HepG2 (cell line): Measurements from ENCODE around the gene STPG4. TPM values are rescaled to one million over a fixed set of nuclear protein-coding genes. Genes with fewer than 3 reads are reported as not detected.

Source experiments
- FIP1L1 ChIP-seq: fragments of 200-400 bp; formaldehyde crosslinking; IDR thresholded peaks from 2 replicates; pipeline ENCODE4 v1.6.1; 2018; ENCODE audit warnings: low read depth, mild to moderate bottlenecking, low read length, moderate library complexity, borderline replicate concordance; ENCODE audit not compliant: insufficient read depth
- HOMEZ ChIP-seq: IDR thresholded peaks from 2 replicates; pipeline ENCODE4 v1.6.1; 2016; ENCODE audit warnings: low read depth
- JUN ChIP-seq: sonication (generic); formaldehyde crosslinking; IDR thresholded peaks from 2 replicates; pipeline ENCODE4 v1.4.0; 2020; ENCODE audit warnings: mild to moderate bottlenecking, missing genetic modification reagents
- MAX ChIP-seq: IDR thresholded peaks from 2 replicates; pipeline ENCODE4 v1.6.1; 2012; ENCODE audit warnings: inconsistent platforms
- NFRKB ChIP-seq: fragments of 450-650 bp; IDR thresholded peaks from 2 replicates; pipeline ENCODE4 v1.6.1; 2017
- TEAD3 ChIP-seq: optimal IDR thresholded peaks from 2 replicates; pipeline ENCODE3; 2016; ENCODE audit warnings: borderline replicate concordance
- TFE3 ChIP-seq: IDR thresholded peaks from 2 replicates; pipeline ENCODE4 v1.6.1; 2016
- ZMYM3 ChIP-seq: sonication (generic); formaldehyde crosslinking; IDR thresholded peaks from 2 replicates; pipeline ENCODE4 v1.5.1; 2020; ENCODE audit warnings: mild to moderate bottlenecking, missing genetic modification reagents
- ZNF251 ChIP-seq: sonication (generic); formaldehyde crosslinking; IDR thresholded peaks from 2 replicates; pipeline ENCODE4 v1.9.0; 2021; ENCODE audit warnings: mild to moderate bottlenecking, missing genetic modification reagents
- ZNF720 ChIP-seq: sonication (generic); formaldehyde crosslinking; IDR thresholded peaks from 2 replicates; pipeline ENCODE4 v1.4.0; 2020; ENCODE audit warnings: missing genetic modification reagents
- ZNF891 ChIP-seq: sonication (generic); formaldehyde crosslinking; IDR thresholded peaks from 2 replicates; pipeline ENCODE4 v1.5.0; 2020; ENCODE audit warnings: mild to moderate bottlenecking, missing genetic modification reagents
- polyA plus RNA-seq, 8 experiments: library from polyadenylated mRNA; depleted of rRNA in 3 of 8; stranded (reverse) in 7 of 8; unstranded in 1 of 8; fragments of >200 nt; fragmentation: Illumina TruSeq in 4 of 8; extraction: Trizol in 4 of 8; gene quantifications; 2 replicates each; pipeline versions ENCODE4 v1.2.1 to v1.2.3, GENCODE V29; 2011 to 2016; ENCODE audit warnings: low read depth in 4 of 8, missing spikeins in 1 of 8, mixed read lengths in 1 of 8; ENCODE audit not compliant: insufficient read depth in 1 of 8
- total RNA-seq, 5 experiments: library from RNA; depleted of rRNA; stranded (reverse); fragments of >200 nt; fragmentation: Illumina TruSeq; extraction: Trizol; gene quantifications; 2 replicates each; pipeline ENCODE4 v1.2.3, GENCODE V29; 2016; ENCODE audit warnings: low read depth in 1 of 5
- TF ChIP-seq, protein P1 (sequence below): sonication (generic); formaldehyde crosslinking; IDR thresholded peaks from 2 replicates; pipeline ENCODE4 v1.5.0; 2020; ENCODE audit warnings: mild to moderate bottlenecking, missing genetic modification reagents, moderate library complexity
- TF ChIP-seq, protein P2 (sequence below): sonication (generic); formaldehyde crosslinking; IDR thresholded peaks from 2 replicates; pipeline ENCODE4 v1.5.1; 2020; ENCODE audit warnings: mild to moderate bottlenecking, missing genetic modification reagents
- TF ChIP-seq, protein P3 (sequence below): sonication (generic); formaldehyde crosslinking; IDR thresholded peaks from 2 replicates; pipeline ENCODE4 v1.9.0; 2022; ENCODE audit warnings: low read depth, missing genetic modification reagents

The STPG4 gene
- total and polyA plus RNA-seq, 2 of the 13 experiments (the other 11 are each of a cell fraction or from before 2014, with no cell fraction given) = 0.11 to 0.15 TPM

GRCh38 chr2:47043142-47043890, 111.8 kb downstream of the STPG4 start (continued):
- TF ChIP-seq, protein P1, sequence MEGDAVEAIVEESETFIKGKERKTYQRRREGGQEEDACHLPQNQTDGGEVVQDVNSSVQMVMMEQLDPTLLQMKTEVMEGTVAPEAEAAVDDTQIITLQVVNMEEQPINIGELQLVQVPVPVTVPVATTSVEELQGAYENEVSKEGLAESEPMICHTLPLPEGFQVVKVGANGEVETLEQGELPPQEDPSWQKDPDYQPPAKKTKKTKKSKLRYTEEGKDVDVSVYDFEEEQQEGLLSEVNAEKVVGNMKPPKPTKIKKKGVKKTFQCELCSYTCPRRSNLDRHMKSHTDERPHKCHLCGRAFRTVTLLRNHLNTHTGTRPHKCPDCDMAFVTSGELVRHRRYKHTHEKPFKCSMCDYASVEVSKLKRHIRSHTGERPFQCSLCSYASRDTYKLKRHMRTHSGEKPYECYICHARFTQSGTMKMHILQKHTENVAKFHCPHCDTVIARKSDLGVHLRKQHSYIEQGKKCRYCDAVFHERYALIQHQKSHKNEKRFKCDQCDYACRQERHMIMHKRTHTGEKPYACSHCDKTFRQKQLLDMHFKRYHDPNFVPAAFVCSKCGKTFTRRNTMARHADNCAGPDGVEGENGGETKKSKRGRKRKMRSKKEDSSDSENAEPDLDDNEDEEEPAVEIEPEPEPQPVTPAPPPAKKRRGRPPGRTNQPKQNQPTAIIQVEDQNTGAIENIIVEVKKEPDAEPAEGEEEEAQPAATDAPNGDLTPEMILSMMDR (CRISPR knock-in tag) = peak; percentile 60
- TF ChIP-seq ZNF720 (no peak), NFRKB (no peak), MAX (peak; percentile 73), TFE3 (CRISPR knock-in tag) (peak; percentile 69; the same call in 1 of the 2 replicates), TEAD3 (peak; percentile 76), ZMYM3 (CRISPR knock-in tag) (peak; percentile 44; the same call in 1 of the 2 replicates), HOMEZ (CRISPR knock-in tag) (0 out of 2 replicates have a peak, but pooled peaks have one; percentile 20), ZNF251 (CRISPR knock-in tag) (no peak), FIP1L1 (no peak), ZNF891 (CRISPR knock-in tag) (peak; percentile 88), JUN (CRISPR knock-in tag) (peak; percentile 66; the same call in 1 of the 2 replicates)
- TF ChIP-seq, protein P2, sequence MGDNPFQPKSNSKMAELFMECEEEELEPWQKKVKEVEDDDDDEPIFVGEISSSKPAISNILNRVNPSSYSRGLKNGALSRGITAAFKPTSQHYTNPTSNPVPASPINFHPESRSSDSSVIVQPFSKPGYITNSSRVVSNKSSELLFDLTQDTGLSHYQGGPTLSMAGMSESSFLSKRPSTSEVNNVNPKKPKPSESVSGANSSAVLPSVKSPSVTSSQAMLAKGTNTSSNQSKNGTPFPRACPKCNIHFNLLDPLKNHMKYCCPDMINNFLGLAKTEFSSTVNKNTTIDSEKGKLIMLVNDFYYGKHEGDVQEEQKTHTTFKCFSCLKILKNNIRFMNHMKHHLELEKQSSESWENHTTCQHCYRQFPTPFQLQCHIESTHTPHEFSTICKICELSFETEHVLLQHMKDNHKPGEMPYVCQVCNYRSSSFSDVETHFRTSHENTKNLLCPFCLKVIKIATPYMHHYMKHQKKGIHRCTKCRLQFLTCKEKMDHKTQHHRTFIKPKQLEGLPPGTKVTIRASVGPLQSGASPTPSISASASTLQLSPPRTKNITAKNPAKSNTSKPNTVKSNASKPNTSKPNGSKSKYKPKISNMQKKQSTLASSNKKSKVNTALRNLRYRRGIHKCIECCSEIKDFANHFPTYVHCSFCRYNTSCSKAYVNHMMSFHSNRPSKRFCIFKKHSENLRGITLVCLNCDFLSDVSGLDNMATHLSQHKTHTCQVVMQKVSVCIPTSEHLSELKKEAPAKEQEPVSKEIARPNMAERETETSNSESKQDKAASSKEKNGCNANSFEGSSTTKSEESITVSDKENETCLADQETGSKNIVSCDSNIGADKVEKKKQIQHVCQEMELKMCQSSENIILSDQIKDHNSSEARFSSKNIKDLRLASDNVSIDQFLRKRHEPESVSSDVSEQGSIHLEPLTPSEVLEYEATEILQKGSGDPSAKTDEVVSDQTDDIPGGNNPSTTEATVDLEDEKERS = 0 out of 2 replicates have a peak, but pooled peaks have one; percentile 40
- TF ChIP-seq, protein P3, sequence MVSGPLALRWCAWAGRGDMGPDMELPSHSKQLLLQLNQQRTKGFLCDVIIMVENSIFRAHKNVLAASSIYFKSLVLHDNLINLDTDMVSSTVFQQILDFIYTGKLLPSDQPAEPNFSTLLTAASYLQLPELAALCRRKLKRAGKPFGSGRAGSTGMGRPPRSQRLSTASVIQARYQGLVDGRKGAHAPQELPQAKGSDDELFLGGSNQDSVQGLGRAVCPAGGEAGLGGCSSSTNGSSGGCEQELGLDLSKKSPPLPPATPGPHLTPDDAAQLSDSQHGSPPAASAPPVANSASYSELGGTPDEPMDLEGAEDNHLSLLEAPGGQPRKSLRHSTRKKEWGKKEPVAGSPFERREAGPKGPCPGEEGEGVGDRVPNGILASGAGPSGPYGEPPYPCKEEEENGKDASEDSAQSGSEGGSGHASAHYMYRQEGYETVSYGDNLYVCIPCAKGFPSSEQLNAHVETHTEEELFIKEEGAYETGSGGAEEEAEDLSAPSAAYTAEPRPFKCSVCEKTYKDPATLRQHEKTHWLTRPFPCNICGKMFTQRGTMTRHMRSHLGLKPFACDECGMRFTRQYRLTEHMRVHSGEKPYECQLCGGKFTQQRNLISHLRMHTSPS (CRISPR knock-in tag) = peak; percentile 90; the same call in 1 of the 2 replicates
